GM18873 (cell line): ENCODE measurements around the gene GPR176.
"Not testable (repeated sequence)": the region's sequence is repeated elsewhere in the genome, so short reads cannot be mapped to it uniquely, and the experiment has no call there.

Experiments
- ATAC-seq: cut with Tn5 transposase; IDR thresholded peaks from one replicate; pipeline ENCODE4 v1.9.1; 2021; ENCODE audit warnings: mild to moderate bottlenecking, moderate library complexity, moderate number of reproducible peaks; ENCODE audit not compliant: unreplicated experiment, low FRiP score

GPR176 gene

GRCh38 chr15:39893051-39893450 lies 27.0 kb downstream of the GPR176 start:
- ATAC-seq = not testable (repeated sequence)

GRCh38 chr15:39892418-39892817 lies 27.6 kb downstream of the GPR176 start:
- ATAC-seq = no peak

GRCh38 chr15:39890621-39891020 lies 29.4 kb downstream of the GPR176 start:
- ATAC-seq = no peak

- ATAC-seq = no peak
Measured at GRCh38 chr15:39889601-39890000, 30.5 kb downstream of the GPR176 start.

- no peak for ATAC-seq
Measured at GRCh38 chr15:39888809-39889208, 31.3 kb downstream of the GPR176 start.

GRCh38 chr15:39888243-39888642 lies 31.8 kb downstream of the GPR176 start:
- no peak for ATAC-seq

GRCh38 chr15:39887832-39888231 lies 32.2 kb downstream of the GPR176 start:
- no peak for ATAC-seq

- ATAC-seq = no peak
Measured at GRCh38 chr15:39887211-39887610, 32.9 kb downstream of the GPR176 start.

- no peak for ATAC-seq
Measured at GRCh38 chr15:39886418-39886817, 33.6 kb downstream of the GPR176 start.

GRCh38 chr15:39885099-39885777 lies 34.8 kb downstream of the GPR176 start:
- ATAC-seq = no peak

- ATAC-seq = no peak
Measured at GRCh38 chr15:39884351-39884750, 35.7 kb downstream of the GPR176 start.

GRCh38 chr15:39882602-39883001 lies 37.5 kb downstream of the GPR176 start:
- no peak for ATAC-seq

- ATAC-seq = no peak
Measured at GRCh38 chr15:39881790-39882189, 38.3 kb downstream of the GPR176 start.

- no peak for ATAC-seq
Measured at GRCh38 chr15:39880718-39881387, 39.2 kb downstream of the GPR176 start.

GRCh38 chr15:39878406-39878785 lies 41.7 kb downstream of the GPR176 start:
- no peak for ATAC-seq

- no peak for ATAC-seq
Measured at GRCh38 chr15:39874890-39875549, 45.0 kb downstream of the GPR176 start.

GRCh38 chr15:39873978-39874377 lies 46.1 kb downstream of the GPR176 start:
- no peak for ATAC-seq

GRCh38 chr15:39870537-39870936 lies 49.5 kb downstream of the GPR176 start:
- ATAC-seq = no peak

- no peak for ATAC-seq
Measured at GRCh38 chr15:39869858-39870515, 50.1 kb downstream of the GPR176 start.

- ATAC-seq = no peak
Measured at GRCh38 chr15:39869254-39869653, 50.8 kb downstream of the GPR176 start.

GRCh38 chr15:39868396-39868795 lies 51.7 kb downstream of the GPR176 start:
- no peak for ATAC-seq
